ENCODE results near the gene RNF145. TPM values are rescaled to one million over a fixed set of nuclear protein-coding genes. Genes with fewer than 3 reads are reported as not detected.
A peak's percentile ranks its signal among the peaks of the same experiment; 100 is the strongest.

RNF145 gene
- total and polyA plus RNA-seq, 2 donors (not counting 1 experiment from before 2014, with no cell fraction given), result 24.5 to 57.2 TPM

DNA sequence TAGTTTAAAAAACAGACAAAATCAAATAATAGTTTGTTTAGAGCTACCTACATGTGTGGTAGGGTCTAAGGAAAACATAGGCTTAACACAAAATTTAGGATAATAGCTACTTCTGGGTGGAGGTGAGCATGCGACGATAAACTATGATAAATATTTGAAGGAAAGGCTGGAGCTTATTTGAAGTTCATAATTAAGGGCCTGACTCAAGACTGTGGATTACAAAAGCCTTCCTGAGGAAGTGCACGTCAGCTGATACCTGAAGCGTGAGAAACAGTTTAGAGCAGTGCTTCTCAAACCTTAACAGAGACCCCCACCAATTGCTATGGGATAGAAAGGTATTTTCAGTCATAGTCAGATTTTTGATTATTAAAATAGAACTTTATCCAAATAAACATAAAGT lies 33.3 kb upstream of the RNF145 start:
- peaks cover 15 to 17% of the 10 kb centered on the region in 2 donors for H3K4me1 ChIP-seq (ENCODE audit: control insufficient read depth in 2 of 2, insufficient read depth in 2 of 2, low read length in 2 of 2)
- POLR2A ChIA-PET, result interaction anchor here (0.5 kb wide), 1 partner anchor 613 kb away, joined by 3 read pairs; no protein-coding TSS in a partner anchor
- H3K4me1 Mint-ChIP-seq, result peaks cover 14% of the 10 kb centered on the region
- TF ChIP-seq EZH2 (IDR thresholded peaks at IDR 0.05; ENCODE audit: borderline replicate concordance, insufficient read depth, low read depth, low read length, poor library complexity, severe bottlenecking), result no peak
- TF ChIP-seq, protein P1, sequence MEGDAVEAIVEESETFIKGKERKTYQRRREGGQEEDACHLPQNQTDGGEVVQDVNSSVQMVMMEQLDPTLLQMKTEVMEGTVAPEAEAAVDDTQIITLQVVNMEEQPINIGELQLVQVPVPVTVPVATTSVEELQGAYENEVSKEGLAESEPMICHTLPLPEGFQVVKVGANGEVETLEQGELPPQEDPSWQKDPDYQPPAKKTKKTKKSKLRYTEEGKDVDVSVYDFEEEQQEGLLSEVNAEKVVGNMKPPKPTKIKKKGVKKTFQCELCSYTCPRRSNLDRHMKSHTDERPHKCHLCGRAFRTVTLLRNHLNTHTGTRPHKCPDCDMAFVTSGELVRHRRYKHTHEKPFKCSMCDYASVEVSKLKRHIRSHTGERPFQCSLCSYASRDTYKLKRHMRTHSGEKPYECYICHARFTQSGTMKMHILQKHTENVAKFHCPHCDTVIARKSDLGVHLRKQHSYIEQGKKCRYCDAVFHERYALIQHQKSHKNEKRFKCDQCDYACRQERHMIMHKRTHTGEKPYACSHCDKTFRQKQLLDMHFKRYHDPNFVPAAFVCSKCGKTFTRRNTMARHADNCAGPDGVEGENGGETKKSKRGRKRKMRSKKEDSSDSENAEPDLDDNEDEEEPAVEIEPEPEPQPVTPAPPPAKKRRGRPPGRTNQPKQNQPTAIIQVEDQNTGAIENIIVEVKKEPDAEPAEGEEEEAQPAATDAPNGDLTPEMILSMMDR (IDR thresholded peaks at IDR 0.05), result no peak
- no peaks in the 10 kb centered on the region for H3K79me2 ChIP-seq (ENCODE audit: control insufficient read depth, insufficient read depth, low read length)
- peak overlapping the region; percentile 36 for H3K4me2 ChIP-seq (replicated peaks; ENCODE audit: low read depth, low read length, poor library complexity, severe bottlenecking)
- WGBS (ENCODE audit: insufficient coverage), result 80% methylated on average over 2 of the region's 4 CpGs
- intact Hi-C loops (cut with micrococcal nuclease), result no loop called here
- H2AFZ ChIP-seq (ENCODE audit: insufficient read depth, low read depth, low read length, poor library complexity, severe bottlenecking), result no peak overlapping the region
- no peak overlapping the region for H3K9ac ChIP-seq (ENCODE audit: low read length)
- H3K9me3 ChIP-seq (ENCODE audit: control extremely low read depth in 1 of 3, control insufficient read depth in 2 of 3, insufficient read depth in 1 of 3, low read length in 2 of 3), result no peaks in the 10 kb centered on the region
- H3K27ac Mint-ChIP-seq, result no peak overlapping the region
- H3K9me3 Mint-ChIP-seq (ENCODE audit: insufficient read depth), result no peaks in the 10 kb centered on the region
- no peak overlapping the region for H3K4me3 ChIP-seq (ENCODE audit: control extremely low read depth in 1 of 5, extremely low read depth in 1 of 5, insufficient read depth in 1 of 5, low read depth in 2 of 5, low read length in 4 of 5)
- no peak overlapping the region for H3K4me3 Mint-ChIP-seq
- CTCF ChIA-PET, result interaction anchor here (0.8 to 1.0 kb wide), 2 partner anchors 86 to 672 kb away, joined by 3 to 4 read pairs; no protein-coding TSS in a partner anchor
- ATAC-seq (ENCODE audit: low read depth), result peak; percentile 43
- H3K36me3 ChIP-seq (replicated peaks in 1 of 2; ENCODE audit: control extremely low read depth in 1 of 2, control insufficient read depth in 1 of 2, extremely low read depth in 1 of 2, insufficient read depth in 2 of 2, low read length in 1 of 2), result no peaks in the 10 kb centered on the region
- H3K27ac ChIP-seq (ENCODE audit: low read length in 2 of 2), result no peak overlapping the region
- DNase-seq, result peak; percentile 25
- H3K27me3 ChIP-seq (replicated peaks in 1 of 4; ENCODE audit: control extremely low read depth in 1 of 4, control insufficient read depth in 3 of 4, insufficient read depth in 4 of 4, low read length in 3 of 4), result peaks cover 0 to 4% (median 0%) of the 10 kb centered on the region in 4 experiments
- no peaks in the 10 kb centered on the region for H4K20me1 ChIP-seq (ENCODE audit: control insufficient read depth, insufficient read depth, low read length, poor library complexity, severe bottlenecking)
- H3K27me3 Mint-ChIP-seq, result no peaks in the 10 kb centered on the region

DNA sequence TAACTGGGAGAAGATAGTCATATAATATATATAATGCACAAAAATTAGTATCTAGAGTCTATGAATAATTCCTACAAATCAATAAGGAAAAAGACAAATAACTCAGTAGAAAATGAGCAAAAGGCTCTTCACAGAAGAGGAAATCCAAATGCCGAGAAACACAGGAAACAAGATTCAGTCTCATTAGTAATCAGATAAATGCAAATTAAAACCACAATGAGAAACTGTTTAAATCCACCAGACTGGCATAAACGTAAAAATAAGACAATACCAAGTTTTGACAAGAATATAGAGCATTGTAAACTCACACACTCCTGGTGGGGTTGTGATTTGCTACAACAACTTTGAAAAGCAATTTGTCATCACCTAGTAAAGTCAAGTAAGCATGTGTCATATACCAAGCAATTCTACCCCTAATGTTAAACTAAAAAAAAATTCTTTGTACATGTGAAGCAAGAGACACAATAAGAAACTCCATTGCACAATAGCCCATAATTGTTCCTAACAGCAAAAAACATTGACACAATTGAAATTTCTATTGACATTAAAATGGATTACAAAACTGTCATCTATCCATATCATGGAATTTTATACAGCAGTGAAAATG lies 32.7 kb upstream of the RNF145 start:
- Mint-ChIP-seq H3K9me3 (ENCODE audit: insufficient read depth) (no peaks in the 10 kb centered on the region), H3K27me3 (no peaks in the 10 kb centered on the region), H3K4me1 (peaks cover 14% of the 10 kb centered on the region), H3K4me3 (peak overlapping the region; percentile 21), H3K27ac (no peak overlapping the region)
- Histone ChIP-seq H2AFZ (ENCODE audit: insufficient read depth, low read depth, low read length, poor library complexity, severe bottlenecking) (peak overlapping the region; percentile 11), H3K4me3 (ENCODE audit: control extremely low read depth in 1 of 5, extremely low read depth in 1 of 5, insufficient read depth in 1 of 5, low read depth in 2 of 5, low read length in 4 of 5) (no peak overlapping the region), H3K9me3 (ENCODE audit: control extremely low read depth in 1 of 3, control insufficient read depth in 2 of 3, insufficient read depth in 1 of 3, low read length in 2 of 3) (no peaks in the 10 kb centered on the region), H3K36me3 (replicated peaks in 1 of 2; ENCODE audit: control extremely low read depth in 1 of 2, control insufficient read depth in 1 of 2, extremely low read depth in 1 of 2, insufficient read depth in 2 of 2, low read length in 1 of 2) (no peaks in the 10 kb centered on the region), H3K27ac (ENCODE audit: low read length in 2 of 2) (no peak overlapping the region), H3K9ac (ENCODE audit: low read length) (peak overlapping the region; percentile 16), H4K20me1 (ENCODE audit: control insufficient read depth, insufficient read depth, low read length, poor library complexity, severe bottlenecking) (no peaks in the 10 kb centered on the region), H3K4me2 (replicated peaks; ENCODE audit: low read depth, low read length, poor library complexity, severe bottlenecking) (peak overlapping the region; percentile 36), H3K4me1 (ENCODE audit: control insufficient read depth in 2 of 2, insufficient read depth in 2 of 2, low read length in 2 of 2) (peaks cover 15 to 17% of the 10 kb centered on the region in 2 donors), H3K27me3 (replicated peaks in 1 of 4; ENCODE audit: control extremely low read depth in 1 of 4, control insufficient read depth in 3 of 4, insufficient read depth in 4 of 4, low read length in 3 of 4) (peaks cover 0 to 4% (median 0%) of the 10 kb centered on the region in 4 experiments), H3K79me2 (ENCODE audit: control insufficient read depth, insufficient read depth, low read length) (no peaks in the 10 kb centered on the region)
- ChIA-PET POLR2A (interaction anchor here (0.5 kb wide), 1 partner anchor 612 kb away, joined by 3 read pairs; no protein-coding TSS in a partner anchor), CTCF (interaction anchor here (0.8 to 1.0 kb wide), 2 partner anchors 85 to 672 kb away, joined by 3 to 4 read pairs; no protein-coding TSS in a partner anchor)
- DNase-seq (no peak), ATAC-seq (ENCODE audit: low read depth) (no peak)
- WGBS (ENCODE audit: insufficient coverage), result no CpG with 5 or more reads among the region's 2 CpGs
- no peak for TF ChIP-seq EZH2 (IDR thresholded peaks at IDR 0.05; ENCODE audit: borderline replicate concordance, insufficient read depth, low read depth, low read length, poor library complexity, severe bottlenecking)
- TF ChIP-seq, protein P1 (IDR thresholded peaks at IDR 0.05), result no peak
- intact Hi-C loops (cut with micrococcal nuclease), result no loop called here
